GM19395 (cell line): ENCODE results near the gene CTH.
"Not testable (repeated sequence)": the region's sequence is repeated elsewhere in the genome, so short reads cannot be mapped to it uniquely, and the experiment has no call there.

Source experiments
- ATAC-seq: cut with Tn5 transposase; IDR thresholded peaks from one replicate; pipeline ENCODE4 v1.9.1; 2021; ENCODE audit warnings: mild to moderate bottlenecking, moderate library complexity; ENCODE audit not compliant: unreplicated experiment

CTH gene

DNA sequence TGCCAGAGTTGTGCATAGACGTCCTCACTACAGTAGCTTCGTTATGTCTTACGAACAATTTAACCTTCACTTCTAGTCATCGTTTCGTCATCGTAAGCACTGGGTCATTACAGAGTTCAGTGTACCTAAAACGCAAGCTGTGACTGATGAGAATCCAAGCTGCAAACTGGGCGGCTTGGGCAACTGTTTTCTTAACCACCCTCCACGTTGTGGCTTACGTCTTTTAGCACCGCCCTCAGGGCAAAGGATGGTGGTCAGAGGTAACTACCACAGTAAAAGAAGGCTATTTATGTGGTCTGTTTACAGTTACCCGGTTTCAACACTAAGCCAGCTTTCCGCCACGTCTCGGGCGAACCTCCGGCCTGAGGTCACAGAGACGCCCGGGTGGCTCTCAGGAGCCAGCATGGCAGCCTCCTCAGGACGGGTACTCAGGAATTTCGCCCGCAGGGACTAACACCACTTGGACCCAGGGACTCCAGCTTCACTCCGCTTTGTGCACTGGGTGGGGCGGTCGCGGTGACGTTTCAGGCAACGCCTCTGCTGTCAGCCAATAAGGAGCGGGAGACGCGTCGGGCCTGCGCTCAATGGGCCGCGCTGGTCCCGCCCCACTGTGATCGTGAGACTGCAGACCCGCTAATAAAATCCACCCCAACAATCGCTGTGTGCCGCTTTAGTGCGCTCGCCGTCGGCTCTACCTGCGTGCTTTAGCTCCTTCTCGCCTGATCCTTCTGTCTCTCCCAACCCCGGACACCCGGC, at the start of gene CTH:
Gene CTH (plus strand): TSS at position 665 of the 756 bp plus-strand sequence. CDS start 148 bp downstream, outside the sequence.
- peak; percentile 95 for ATAC-seq

DNA sequence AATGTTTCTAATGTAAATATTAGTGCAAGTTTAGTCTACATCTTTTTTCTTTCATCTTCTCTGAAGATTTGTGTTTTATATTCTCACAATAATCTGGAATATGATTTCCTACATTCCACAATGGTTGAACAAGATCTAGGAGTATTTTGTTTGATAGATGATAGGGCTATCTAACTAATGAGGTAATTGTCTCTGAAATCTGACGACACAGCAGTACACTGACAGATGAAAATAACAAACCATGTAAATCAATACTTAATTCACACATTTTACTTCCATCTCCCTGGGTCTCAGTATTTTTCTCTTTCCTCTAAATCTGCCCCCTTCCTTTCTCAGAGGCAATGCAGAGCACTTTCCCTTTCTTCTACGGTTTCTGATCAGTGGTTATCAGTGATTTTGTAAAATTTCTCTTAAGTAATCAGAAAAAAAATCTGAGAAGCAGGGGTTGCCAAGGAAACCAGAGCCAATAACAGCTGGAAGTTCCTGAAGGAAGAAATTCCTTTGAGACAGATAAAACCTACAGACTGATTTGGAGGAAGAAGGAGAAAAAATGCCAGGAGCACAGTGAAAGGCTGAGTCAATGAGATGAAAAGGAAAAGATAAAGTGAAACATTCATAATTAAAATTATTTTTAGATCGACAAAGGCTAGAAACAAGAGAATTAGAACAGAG, 49.2 kb upstream of the CTH start:
- ATAC-seq, result no peak

DNA sequence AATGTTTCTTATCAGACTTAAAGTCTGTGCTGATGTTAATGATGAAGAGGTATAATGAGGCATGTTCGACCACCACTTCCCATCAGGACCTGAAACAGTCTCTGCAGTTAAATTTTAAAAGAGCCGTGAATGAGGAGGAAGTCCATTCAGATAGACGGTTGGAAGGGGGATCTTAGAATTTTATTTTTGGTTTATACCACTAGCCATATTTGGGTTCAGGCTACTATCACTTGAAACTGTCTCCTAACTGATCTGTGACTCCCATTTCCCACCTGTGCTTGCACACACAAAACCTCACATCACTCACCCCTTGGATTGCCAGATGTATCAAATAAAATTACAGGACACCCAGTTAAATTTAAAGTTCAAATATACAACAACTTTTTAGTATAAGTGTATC, 46.6 kb upstream of the CTH start:
- no peak for ATAC-seq

DNA sequence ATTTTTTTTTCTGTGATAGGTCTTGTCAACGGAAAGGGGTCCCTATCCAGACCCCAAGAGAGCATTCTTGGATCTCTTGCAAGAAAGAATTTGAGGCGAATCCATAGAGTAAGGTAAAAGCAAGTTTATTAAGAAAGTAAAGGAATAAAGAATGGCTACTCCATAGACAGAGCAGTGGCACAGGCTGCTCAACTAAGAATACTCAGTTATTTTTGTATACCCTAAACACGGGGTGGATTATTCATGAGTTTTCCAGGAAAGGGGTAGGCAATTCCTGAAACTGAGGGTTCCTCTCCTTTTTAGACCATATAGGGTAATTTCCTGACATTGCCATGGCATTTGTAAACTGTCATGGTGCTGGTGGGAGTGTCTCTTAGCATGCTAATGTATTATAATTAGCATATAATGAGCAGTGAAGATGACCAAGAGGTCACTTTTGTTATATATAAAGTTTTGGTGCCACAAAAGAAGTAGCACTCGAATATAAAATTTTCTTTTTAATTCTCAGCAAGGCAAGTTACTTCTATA, 44.6 kb upstream of the CTH start:
- not testable (repeated sequence) for ATAC-seq

DNA sequence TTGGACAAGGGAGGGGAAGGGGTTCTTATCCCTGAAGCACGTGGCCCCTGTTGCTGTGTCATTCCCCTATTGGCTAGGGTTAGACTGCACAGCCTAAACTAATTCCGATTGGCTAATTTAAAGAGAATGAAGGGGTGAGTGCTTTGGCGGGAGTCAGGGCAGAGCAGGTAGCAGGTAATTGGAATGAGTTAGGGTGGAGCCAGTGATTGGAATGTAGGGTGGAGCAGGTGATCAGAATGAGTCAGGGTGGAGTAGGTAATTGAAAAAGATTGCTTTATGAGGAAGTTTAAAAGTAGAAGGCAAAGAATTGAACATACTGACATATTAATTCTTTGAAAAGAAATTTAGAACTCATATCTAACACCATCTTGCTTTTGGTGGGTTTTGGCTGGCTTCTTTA, 44.1 kb upstream of the CTH start:
- ATAC-seq, result not testable (repeated sequence)

DNA sequence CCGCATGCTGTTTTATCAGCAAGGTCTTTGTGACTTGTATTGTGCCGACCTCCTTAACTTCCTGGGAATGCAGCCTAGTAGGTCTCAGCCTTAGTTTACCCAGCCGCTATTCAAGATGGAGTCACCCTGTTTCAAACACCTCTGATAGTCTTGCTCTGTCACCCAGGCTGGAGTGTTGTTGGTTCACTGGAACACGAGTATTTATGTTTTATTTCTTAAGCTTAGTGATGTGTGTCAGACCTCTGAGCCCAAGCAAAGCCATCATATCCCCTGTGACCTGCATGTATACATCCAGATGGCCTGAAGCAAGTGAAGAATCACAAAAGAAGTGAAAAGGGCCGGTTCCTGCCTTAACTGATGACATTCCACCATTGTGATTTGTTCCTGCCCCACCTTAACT, 43.7 kb upstream of the CTH start:
- ATAC-seq, result not testable (repeated sequence)

DNA sequence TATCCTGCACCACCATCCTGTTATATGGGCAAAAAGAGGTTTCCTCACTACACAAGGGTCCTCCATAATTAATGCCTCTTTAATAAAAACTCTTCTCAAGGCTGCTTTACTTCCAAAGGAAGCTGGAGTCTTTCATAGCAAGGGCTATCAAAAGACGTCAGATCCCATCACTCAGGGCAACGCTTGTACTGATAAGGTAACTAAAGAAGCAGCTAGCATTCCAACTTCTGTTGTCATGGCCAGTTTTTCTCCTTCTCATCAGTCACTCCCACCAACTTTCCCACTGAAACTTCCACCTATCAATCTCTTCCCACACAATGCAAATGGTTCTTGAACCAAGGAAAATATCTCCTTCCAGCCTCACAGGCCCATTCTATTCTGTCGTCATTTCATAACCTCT, 39.5 kb upstream of the CTH start:
- not testable (repeated sequence) for ATAC-seq

DNA sequence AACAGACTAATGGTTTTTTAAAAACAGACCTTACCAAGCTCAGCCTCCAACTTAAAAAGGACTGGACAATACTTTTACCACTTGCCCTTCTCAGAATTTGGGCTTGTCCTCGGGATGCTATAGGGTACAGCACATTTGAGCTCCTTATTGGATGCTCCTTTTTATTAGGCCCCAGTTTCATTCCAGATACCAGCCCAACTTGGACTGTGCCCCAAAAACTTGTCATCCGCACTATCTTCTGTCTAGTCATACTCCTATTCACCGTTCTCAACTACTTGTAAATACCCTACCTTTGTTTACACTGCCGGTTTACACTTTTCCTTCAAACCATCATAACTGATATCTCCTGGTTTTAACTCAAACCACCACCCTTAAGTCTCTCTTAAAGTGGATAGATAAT, 38.6 kb upstream of the CTH start:
- ATAC-seq, result no peak

DNA sequence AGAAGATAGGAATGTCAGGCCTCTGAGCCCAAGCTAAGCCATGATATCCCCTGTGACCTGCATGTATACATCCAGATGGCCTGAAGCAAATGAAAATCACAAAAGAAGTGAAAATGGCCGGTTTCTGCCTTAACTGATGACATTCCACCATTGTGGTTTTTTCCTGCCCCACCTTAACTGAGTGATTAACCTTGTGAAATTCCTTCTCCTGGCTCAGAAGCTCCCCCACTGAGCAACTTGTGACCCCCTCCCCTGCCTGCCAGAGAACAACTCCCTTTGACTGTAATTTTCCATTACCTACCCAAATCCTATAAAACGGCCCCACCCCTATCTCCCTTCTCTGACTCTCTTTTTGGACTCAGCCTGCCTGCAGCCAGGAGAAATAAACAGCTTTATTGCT, 37.5 kb upstream of the CTH start:
- not testable (repeated sequence) for ATAC-seq

DNA sequence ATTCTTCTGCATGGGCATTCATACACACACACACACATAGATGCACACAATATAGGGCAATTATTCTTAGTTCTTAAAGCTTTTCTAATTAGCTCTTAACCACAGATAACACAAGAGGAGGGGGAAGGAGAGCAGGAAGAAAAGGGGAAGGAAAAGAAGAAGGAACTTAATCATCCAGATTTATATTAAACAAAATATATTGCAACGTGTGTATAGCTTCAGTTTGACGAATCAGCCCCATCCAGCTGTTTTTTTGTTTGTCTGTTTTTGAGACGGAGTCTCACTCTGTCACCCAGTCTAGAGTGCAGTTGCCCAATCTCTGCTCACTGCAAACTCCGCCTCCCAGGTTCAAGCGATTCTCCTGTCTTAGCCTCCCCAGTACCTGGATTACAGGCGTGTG, 34.9 kb upstream of the CTH start:
- no peak for ATAC-seq

DNA sequence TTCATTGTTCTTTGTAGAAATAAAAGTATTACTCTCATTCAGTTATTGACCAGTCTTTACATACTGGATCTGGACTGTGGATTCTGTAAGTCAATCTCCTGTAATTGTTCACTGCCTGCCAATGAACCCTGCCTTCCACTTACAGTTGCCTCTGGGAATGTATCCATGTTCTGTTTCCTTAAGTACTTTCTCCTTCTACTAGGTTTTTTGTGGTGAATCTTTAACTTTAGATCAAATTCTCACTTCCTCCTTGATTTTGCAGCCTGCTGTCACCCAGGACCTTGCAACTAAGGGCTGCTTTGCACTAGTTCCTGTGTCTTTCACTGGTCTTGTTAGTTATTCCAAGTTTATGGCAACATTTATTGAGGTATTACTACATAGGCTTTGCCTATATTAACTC, 28.4 kb upstream of the CTH start:
- ATAC-seq, result peak; percentile 91

DNA sequence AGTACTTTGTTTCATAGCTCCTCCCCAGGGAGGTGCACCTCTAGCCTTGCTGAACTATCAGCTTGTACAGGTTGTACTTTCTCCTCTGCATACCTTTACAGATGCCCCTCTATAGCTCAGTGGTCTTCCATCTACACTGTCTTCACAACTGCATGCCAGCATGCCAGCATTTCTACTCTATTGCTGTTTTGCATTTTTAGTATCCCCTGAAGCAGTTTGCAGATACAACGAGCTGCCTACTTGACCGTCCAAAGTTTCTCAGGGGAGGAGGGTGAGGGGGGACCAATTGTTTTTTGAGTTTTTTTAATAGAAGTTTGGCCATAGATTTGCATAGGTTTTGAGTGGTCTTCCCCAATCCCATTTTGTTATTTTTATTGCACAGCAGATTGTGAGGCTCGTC, 27.6 kb upstream of the CTH start:
- ATAC-seq, result no peak

DNA sequence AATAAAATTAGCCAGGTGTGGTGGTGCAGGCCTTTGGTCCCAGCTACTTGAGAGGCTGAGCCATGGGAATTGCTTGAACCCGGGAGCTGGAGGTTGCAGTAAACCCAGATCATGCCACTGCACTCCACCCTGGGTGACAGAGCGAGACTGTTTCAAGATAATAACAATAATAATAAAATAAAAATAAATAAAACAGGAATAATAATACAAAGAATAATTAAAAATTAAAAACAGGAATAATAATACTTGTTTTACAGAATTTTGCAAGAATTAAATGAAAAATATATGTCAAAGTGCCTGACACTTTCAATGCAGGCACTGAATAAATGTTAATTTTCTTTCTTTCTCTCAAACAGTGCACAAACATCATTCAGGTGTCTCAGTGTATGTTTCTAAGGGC, 26.5 kb upstream of the CTH start:
- no peak for ATAC-seq

DNA sequence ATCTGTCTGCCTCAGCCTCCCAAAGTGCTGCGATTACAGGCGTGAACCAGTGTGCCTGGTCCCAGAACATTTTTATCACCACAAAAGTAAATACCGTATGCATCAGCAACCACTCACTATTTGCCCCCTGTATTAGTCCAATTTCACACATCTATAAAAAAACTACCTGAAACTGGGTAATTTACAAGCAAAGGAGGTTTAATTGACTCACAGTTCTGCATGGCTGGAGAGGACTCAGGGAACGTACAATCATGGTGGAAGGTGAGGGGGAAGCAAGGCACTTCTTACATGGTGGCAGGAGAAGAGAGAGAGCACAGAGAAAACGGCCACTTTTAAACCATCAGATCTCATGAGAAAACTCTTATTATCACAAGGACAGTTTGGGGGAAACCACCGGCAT, 25.6 kb upstream of the CTH start:
- ATAC-seq, result no peak

DNA sequence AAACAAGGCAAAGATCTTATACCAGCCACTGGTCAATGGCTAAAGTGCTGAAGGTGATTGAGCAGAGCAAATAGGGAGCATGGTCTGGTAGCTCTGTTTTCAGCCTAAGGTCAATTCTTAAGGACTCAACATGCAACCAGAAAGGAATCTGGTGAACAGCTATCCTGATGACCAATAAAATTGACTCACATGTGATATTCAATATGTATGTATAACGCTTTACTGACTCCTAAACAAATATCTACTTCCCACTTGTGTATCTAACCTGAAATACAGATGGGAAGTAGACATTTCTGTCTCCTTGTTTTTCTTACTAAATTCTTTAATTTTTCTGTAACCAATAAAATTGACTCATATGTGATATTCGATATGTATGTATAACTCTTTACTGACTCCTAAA, 24.9 kb upstream of the CTH start:
- no peak for ATAC-seq

DNA sequence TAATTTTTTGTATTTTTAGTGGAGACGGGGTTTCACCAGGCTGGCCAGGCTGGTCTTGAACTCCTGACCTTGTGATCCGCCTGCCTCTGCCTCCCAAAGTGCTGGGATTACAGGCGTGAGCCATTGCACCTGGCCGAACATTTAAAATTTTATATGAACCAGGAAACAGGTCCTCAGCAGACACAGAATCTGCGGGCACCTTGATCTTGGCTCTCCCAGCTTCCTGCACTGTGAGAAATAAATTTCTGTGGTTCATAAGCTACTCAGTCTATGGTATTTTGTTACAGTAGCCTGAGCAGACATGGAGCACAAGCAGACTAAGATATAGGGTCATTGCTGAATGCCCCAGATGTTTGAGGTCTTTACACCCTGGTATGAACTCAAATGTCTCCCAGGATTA, 23.6 kb upstream of the CTH start:
- no peak for ATAC-seq

DNA sequence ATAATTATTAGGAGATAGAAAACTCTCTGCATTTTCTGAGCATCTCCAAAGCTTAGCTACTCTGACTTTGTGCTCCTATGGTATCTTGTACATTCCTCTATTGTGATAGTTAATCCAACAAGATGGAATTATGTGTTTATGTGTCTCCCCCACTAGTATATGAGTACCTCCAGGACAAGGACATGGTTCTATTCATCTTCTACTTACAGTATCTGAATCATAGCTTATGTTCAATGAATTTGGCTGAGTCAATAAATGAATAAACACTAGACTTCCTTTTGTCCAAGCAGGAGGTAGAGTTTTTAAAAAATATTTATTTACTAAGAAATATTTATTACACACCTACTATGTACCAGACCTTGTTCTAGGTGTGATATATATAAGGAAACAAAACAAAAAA, 18.4 kb upstream of the CTH start:
- no peak for ATAC-seq

DNA sequence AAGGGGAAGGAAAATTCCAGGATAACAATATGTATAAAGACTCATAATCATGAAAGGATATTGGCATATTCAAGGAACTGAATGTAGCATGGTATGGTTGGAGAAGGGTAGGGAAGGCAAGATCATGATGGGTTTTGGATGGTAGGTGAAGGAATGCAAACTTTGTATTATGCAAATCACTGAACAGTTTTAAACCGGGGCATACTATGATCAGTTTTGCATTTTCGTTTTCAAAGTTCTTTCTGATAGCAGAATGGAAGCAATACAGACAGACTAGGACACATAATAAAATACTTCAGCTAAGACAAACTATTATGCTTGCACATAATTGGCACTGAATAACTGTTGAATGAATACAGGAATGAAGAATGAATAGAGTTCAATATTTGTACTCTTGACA, 14.5 kb upstream of the CTH start:
- ATAC-seq, result no peak

DNA sequence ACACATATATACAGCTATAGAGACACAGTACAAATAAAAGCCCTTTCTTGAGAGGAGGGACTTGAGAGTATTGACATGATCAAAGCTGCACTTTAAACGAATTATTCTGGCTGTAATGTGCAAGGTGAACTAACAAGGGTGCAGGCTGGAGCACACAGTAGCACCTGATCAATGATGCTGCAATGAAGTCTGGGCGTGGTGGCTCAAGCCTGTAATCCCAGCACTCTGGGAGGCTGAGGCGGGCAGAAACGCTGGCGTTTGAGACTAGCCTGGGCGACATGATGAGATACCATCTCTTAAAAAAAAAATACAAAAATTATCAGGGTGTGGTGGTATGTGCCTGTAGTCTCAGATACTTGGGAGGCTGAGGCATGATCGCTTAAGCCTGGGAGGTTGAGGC, 14.1 kb upstream of the CTH start:
- no peak for ATAC-seq

DNA sequence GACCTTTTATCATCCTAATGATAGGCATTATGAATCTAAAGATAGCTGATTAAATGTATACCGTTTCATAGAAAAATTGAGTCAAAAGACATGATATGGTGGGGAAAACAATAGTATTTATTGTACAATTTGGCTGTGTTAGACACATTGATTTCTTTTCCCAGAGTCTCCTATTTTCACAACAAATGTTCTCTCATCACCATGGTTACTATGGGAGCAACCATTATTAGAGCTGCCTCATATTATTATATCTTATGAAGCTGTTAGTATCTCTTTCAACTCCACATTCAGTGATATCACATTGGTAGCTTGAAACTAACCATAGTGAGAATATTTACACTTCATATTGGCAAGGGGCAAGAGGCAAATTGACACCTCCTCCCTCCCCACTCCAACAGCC, 10.7 kb upstream of the CTH start:
- ATAC-seq, result no peak

DNA sequence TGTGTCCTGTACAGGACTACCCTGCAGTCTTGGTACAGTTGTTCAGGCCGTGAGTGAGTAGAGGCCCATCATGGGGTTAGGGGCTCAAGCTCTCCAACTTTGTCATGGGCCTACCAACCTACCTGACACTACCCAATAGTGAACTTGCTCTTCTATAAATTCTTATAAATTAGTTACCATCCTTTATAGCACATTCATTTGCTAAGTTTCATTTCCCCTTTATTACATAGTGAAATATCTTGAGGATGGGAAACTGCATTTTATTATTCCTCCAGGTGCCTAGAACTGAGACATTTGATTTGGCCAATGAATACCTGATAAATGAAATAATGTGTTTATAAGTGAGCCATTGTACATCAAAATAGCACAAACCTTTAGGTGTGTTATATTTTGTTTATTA, 9.1 kb upstream of the CTH start:
- no peak for ATAC-seq

DNA sequence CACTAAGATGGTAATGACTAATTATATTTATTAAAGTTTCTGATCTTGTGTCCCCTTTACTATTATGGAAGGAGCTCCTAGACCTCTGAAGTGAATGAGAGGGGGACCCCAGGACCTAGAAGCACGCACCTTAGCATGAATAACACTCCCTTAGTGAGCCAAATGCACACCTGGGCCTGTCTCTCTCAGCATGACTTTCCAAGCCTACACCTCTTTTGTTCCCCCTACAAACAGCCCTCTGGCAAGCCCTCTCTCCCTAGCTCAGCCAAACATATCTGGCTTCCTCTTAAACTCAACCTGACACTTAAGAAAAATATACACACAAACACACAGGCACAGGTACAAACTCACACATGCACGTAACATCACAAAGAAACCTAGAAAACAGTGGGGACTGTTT, 7.3 kb upstream of the CTH start:
- ATAC-seq, result no peak
